Gastrocnemius medialis (tissue), 4 donors: Measurements from ENCODE around the gene GRPEL1. TPM values are rescaled to one million over a fixed set of nuclear protein-coding genes. Genes with fewer than 3 reads are reported as not detected.

Source experiments
- ATAC-seq, 2 donors: fragments of 150-250 bp; one replicate each; pipeline ENCODE4 v1.9.1; 2016
- DNase-seq, 2 donors: peaks; one replicate each; pipeline ENCODE4 v3.0.0-alpha.2; 2019
- H3K27ac ChIP-seq, 4 donors: fragments of 200-600 bp; sonication (generic); 1 replicate in 1 of 4; 2 replicates in 3 of 4; pipeline ENCODE4 v1.5.1; 2016 to 2018; ENCODE audit warnings: mild to moderate bottlenecking in 2 of 4, moderate library complexity in 1 of 4
- H3K27me3 ChIP-seq, 3 donors: fragments of 200-600 bp; sonication (generic) in 2 of 3; 1 replicate in 1 of 3; 2 replicates in 2 of 3; pipeline versions ENCODE4 v1.5.1 to v1.6.0; 2016 to 2019; ENCODE audit warnings: mild to moderate bottlenecking in 1 of 3, moderate library complexity in 1 of 3
- H3K36me3 ChIP-seq, 2 donors: fragments of 200-600 bp; sonication (generic) in 1 of 2; one replicate each; pipeline ENCODE4 v1.5.1; 2017 to 2018
- H3K4me1 ChIP-seq, 2 donors: fragments of 200-600 bp; sonication (generic) in 1 of 2; one replicate each; pipeline ENCODE4 v1.5.1; 2016 to 2017; ENCODE audit warnings: mild to moderate bottlenecking in 2 of 2
- H3K4me3 ChIP-seq, 4 donors: fragments of 200-600 bp; sonication (generic) in 3 of 4; 1 replicate in 1 of 4; 2 replicates in 3 of 4; pipeline ENCODE4 v1.5.1; 2016 to 2019; ENCODE audit warnings: mild to moderate bottlenecking in 2 of 4
- H3K9me3 ChIP-seq, 3 donors: fragments of 200-600 bp; sonication (generic) in 2 of 3; 1 replicate in 1 of 3; 2 replicates in 2 of 3; pipeline ENCODE4 v1.5.1; 2016 to 2019
- CTCF ChIP-seq, 5 experiments: fragments of 450-650 bp in 3 of 5; fragments of 200-600 bp in 2 of 5; sonication (generic) in 2 of 5; IDR thresholded peaks in 4 of 5; conservative IDR thresholded peaks in 1 of 5; 1 replicate in 4 of 5; 2 replicates in 1 of 5; pipeline ENCODE4 v1.5.1; 2016 to 2019; ENCODE audit warnings: antibody characterized with exemption in 5 of 5, mild to moderate bottlenecking in 3 of 5, moderate library complexity in 3 of 5
- POLR2A ChIP-seq, 2 donors: fragments of 450-650 bp; IDR thresholded peaks; one replicate each; pipeline ENCODE4 v1.6.1; 2017; ENCODE audit warnings: antibody characterized with exemption in 2 of 2, mild to moderate bottlenecking in 2 of 2, moderate library complexity in 2 of 2
- in situ Hi-C, 4 donors: fragments of 200-750 bp; cut with MboI; loops; one replicate each; pipeline versions ENCODE4 v1.15.0 to v1.8.0; 2017; ENCODE audit warnings: low sequenced_read_pairs in 4 of 4
- intact Hi-C: fragments of 100-400 bp; cut with DNase I; formaldehyde crosslinking; loops from one replicate; pipeline ENCODE4 v1.15.1; 2023; ENCODE audit warnings: low total_unique reads
- total RNA-seq, 4 donors: library from RNA; depleted of rRNA; stranded (reverse); fragments of >200 nt; gene quantifications; one replicate each; pipeline versions ENCODE4 v1.1.0 to v1.2.3, GENCODE V29; 2016

The GRPEL1 gene
- total RNA-seq, 4 donors from 2014 or later, result 28.8 to 58.0 (median 35.8) TPM

GRCh38 chr4:7021930-7022664 is 45.8 kb downstream of the GRPEL1 start:
- H3K27ac ChIP-seq, result no peak overlapping the region
- peaks cover 0 to 20% of the 10 kb centered on the region in 2 donors for H3K36me3 ChIP-seq
- intact Hi-C loops, result no loop called here
- no peaks in the 10 kb centered on the region for H3K27me3 ChIP-seq
- H3K4me1 ChIP-seq, result no peaks in the 10 kb centered on the region
- no peaks in the 10 kb centered on the region for H3K9me3 ChIP-seq
- in situ Hi-C loops, result no loop called here
- H3K4me3 ChIP-seq, result no peak overlapping the region
- ATAC-seq (peak in 1 of 2 donors; percentile 60), DNase-seq (no peak)
- no peak for TF ChIP-seq POLR2A (IDR thresholded peaks at IDR 0.05)
- no peak for TF ChIP-seq CTCF (IDR thresholded peaks at IDR 0.05 in 4 of 5, conservative IDR thresholded peaks at IDR 0.05 in 1 of 5)

- Histone ChIP-seq H3K4me3 (no peak overlapping the region), H3K27me3 (no peaks in the 10 kb centered on the region), H3K36me3 (peaks cover 0 to 19% of the 10 kb centered on the region in 2 donors), H3K4me1 (no peaks in the 10 kb centered on the region), H3K27ac (no peak overlapping the region), H3K9me3 (no peaks in the 10 kb centered on the region)
- in situ Hi-C loops (no loop called here), intact Hi-C loops (no loop called here)
- DNase-seq (no peak), ATAC-seq (no peak)
- TF ChIP-seq POLR2A (IDR thresholded peaks at IDR 0.05) (no peak), CTCF (IDR thresholded peaks at IDR 0.05 in 4 of 5, conservative IDR thresholded peaks at IDR 0.05 in 1 of 5) (no peak)
These were observed 46.5 kb downstream of the GRPEL1 start for GRCh38 chr4:7021355-7021754.

GRCh38 chr4:7020856-7021255 is 47.0 kb downstream of the GRPEL1 start:
- TF ChIP-seq CTCF (IDR thresholded peaks at IDR 0.05 in 4 of 5, conservative IDR thresholded peaks at IDR 0.05 in 1 of 5) (no peak), POLR2A (IDR thresholded peaks at IDR 0.05) (no peak)
- ATAC-seq (no peak), DNase-seq (no peak)
- H3K27me3 ChIP-seq, result no peaks in the 10 kb centered on the region
- H3K4me1 ChIP-seq, result no peaks in the 10 kb centered on the region
- intact Hi-C loops, result no loop called here
- peaks cover 0 to 21% of the 10 kb centered on the region in 2 donors for H3K36me3 ChIP-seq
- H3K27ac ChIP-seq, result no peak overlapping the region
- no peaks in the 10 kb centered on the region for H3K9me3 ChIP-seq
- in situ Hi-C loops, result no loop called here
- H3K4me3 ChIP-seq, result no peak overlapping the region

DNA sequence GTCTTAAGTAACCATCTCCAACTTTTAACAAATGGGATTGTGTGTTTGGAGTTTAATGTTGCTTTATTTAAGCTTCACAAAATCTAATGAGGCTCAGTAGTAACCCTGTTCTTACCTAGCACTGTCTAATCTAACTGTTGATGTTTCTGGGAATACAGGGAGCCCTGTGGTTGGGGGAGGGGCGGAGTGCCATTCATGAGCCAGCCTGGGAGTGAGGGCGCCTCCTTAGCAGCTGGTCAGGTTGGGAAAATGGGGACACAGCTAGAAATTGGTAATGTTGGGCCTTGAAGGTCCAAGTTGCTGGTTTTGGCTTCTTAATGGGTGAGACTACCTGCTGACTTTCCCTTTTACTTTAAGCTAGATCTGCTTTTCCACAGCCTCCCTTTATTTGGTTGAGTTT is 47.6 kb downstream of the GRPEL1 start:
- intact Hi-C loops (no loop called here), in situ Hi-C loops (no loop called here)
- Histone ChIP-seq H3K27ac (no peak overlapping the region), H3K4me3 (no peak overlapping the region), H3K36me3 (peaks cover 0 to 21% of the 10 kb centered on the region in 2 donors), H3K9me3 (no peaks in the 10 kb centered on the region), H3K4me1 (no peaks in the 10 kb centered on the region), H3K27me3 (no peaks in the 10 kb centered on the region)
- DNase-seq, result no peak
- TF ChIP-seq POLR2A (IDR thresholded peaks at IDR 0.05) (no peak), CTCF (IDR thresholded peaks at IDR 0.05 in 4 of 5, conservative IDR thresholded peaks at IDR 0.05 in 1 of 5) (no peak)
- ATAC-seq, result no peak

GRCh38 chr4:7019367-7019766 is 48.5 kb downstream of the GRPEL1 start:
- ATAC-seq (no peak), DNase-seq (no peak)
- TF ChIP-seq POLR2A (IDR thresholded peaks at IDR 0.05) (no peak), CTCF (IDR thresholded peaks at IDR 0.05 in 4 of 5, conservative IDR thresholded peaks at IDR 0.05 in 1 of 5) (no peak)
- in situ Hi-C loops, result no loop called here
- Histone ChIP-seq H3K4me1 (no peaks in the 10 kb centered on the region), H3K27me3 (no peaks in the 10 kb centered on the region), H3K27ac (no peak overlapping the region), H3K4me3 (no peak overlapping the region), H3K36me3 (peaks cover 0 to 23% of the 10 kb centered on the region in 2 donors), H3K9me3 (no peaks in the 10 kb centered on the region)
- intact Hi-C loops, result no loop called here
